ENCODE data around the gene CACNA2D3. TPM values are rescaled to one million over a fixed set of nuclear protein-coding genes. Genes with fewer than 3 reads are reported as not detected.

Gene CACNA2D3
- total RNA-seq, 6 donors from 2014 or later: 2.9 to 16.8 (median 4.9) TPM

DNA sequence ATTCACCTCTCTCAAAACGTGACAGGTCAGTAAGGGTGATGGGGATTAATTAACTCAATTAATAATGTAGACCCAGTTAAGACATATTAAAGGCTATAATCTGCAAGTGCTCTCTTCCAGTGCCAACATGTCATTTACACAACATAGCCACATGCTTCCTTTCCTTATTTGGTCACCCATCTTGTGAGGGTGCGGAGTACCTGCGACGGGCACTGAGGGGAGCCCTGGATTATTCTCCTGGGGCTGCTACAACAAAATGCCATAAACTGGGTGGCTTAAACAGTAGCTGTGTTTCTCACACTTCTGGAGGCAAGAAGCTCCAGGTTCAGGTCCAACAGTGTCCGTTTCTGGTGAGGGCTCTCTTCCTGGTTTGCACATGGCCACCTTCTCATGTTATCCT lies 962.9 kb downstream of the CACNA2D3 start:
- H3K27me3 ChIP-seq: no peaks in the 10 kb centered on the region
- no peaks in the 10 kb centered on the region for H3K4me1 ChIP-seq
- TF ChIP-seq POLR2AphosphoS5 (IDR thresholded peaks at IDR 0.05): no peak
- ATAC-seq (ENCODE audit: low FRiP score in 2 of 2): no peak
- H3K4me3 ChIP-seq: no peak overlapping the region
- no peaks in the 10 kb centered on the region for H3K9me3 ChIP-seq
- WGBS, 2 donors: 47 to 66% methylated on average over 4 to 5 of the region's 5 CpGs
- H3K36me3 ChIP-seq: no peaks in the 10 kb centered on the region
- DNase-seq: no peak
- H3K27ac ChIP-seq: no peak overlapping the region

DNA sequence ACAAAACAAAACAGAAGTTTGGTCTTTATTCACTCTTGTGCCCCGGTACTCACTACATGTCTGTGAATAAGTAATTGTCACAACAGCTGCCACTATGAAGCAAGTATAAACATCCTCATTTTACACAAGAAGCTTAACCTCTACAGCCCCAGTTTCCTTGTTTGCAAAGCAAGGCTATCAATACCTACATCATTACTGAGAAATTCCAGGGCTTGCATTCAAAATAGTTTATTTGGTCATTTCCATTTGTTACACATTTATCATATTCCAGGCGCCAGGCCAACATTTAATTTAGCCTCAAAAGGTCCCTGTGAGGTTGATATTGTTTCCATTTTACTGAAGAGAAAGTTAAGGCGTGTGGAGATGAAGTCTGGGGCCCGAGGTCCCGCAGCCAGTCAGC lies 966.9 kb downstream of the CACNA2D3 start:
- Histone ChIP-seq H3K9me3 (no peaks in the 10 kb centered on the region), H3K4me3 (no peak overlapping the region), H3K27me3 (no peaks in the 10 kb centered on the region), H3K36me3 (no peaks in the 10 kb centered on the region), H3K27ac (no peak overlapping the region), H3K4me1 (no peaks in the 10 kb centered on the region)
- 33 to 40% methylated on average over 5 of the region's 5 CpGs for WGBS, 2 donors
- TF ChIP-seq, protein P1, sequence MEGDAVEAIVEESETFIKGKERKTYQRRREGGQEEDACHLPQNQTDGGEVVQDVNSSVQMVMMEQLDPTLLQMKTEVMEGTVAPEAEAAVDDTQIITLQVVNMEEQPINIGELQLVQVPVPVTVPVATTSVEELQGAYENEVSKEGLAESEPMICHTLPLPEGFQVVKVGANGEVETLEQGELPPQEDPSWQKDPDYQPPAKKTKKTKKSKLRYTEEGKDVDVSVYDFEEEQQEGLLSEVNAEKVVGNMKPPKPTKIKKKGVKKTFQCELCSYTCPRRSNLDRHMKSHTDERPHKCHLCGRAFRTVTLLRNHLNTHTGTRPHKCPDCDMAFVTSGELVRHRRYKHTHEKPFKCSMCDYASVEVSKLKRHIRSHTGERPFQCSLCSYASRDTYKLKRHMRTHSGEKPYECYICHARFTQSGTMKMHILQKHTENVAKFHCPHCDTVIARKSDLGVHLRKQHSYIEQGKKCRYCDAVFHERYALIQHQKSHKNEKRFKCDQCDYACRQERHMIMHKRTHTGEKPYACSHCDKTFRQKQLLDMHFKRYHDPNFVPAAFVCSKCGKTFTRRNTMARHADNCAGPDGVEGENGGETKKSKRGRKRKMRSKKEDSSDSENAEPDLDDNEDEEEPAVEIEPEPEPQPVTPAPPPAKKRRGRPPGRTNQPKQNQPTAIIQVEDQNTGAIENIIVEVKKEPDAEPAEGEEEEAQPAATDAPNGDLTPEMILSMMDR (IDR thresholded peaks at IDR 0.05): no peak
- TF ChIP-seq POLR2A (IDR thresholded peaks at IDR 0.05): no peak
- no peak for TF ChIP-seq POLR2AphosphoS5 (IDR thresholded peaks at IDR 0.05)
- TF ChIP-seq EP300 (IDR thresholded peaks at IDR 0.05): no peak
- no peak for ATAC-seq (ENCODE audit: low FRiP score in 2 of 2)
- no peak for DNase-seq

DNA sequence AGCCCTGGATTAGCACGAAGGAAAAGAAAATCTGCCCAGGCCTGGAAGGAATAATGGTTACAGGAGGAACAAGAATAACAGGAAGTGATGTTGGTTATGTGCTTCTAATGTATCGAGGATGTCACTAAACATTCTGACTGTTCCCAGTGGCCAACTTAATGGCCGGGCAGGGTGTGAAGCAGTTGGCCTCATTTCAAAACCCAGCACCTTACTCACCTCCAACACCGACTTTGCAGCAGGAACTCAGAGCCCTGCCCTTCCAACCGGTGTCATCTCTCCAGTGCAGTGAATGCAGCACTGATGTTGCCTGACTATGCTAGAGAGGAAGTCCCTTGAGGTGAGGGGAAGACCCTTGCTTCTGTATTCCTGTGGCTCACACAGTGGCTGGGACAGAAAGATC lies 967.9 kb downstream of the CACNA2D3 start:
- Histone ChIP-seq H3K4me1 (no peaks in the 10 kb centered on the region), H3K27ac (no peak overlapping the region), H3K36me3 (no peaks in the 10 kb centered on the region), H3K9me3 (no peaks in the 10 kb centered on the region), H3K4me3 (no peak overlapping the region), H3K27me3 (no peaks in the 10 kb centered on the region)
- DNase-seq: no peak
- 44 to 59% methylated on average over 5 of the region's 5 CpGs for WGBS, 2 donors
- ATAC-seq (ENCODE audit: low FRiP score in 2 of 2): no peak
- TF ChIP-seq POLR2AphosphoS5 (IDR thresholded peaks at IDR 0.05): no peak
- no peak for TF ChIP-seq EP300 (IDR thresholded peaks at IDR 0.05)
- TF ChIP-seq, protein P1 (IDR thresholded peaks at IDR 0.05): no peak
- TF ChIP-seq POLR2A (IDR thresholded peaks at IDR 0.05): no peak

DNA sequence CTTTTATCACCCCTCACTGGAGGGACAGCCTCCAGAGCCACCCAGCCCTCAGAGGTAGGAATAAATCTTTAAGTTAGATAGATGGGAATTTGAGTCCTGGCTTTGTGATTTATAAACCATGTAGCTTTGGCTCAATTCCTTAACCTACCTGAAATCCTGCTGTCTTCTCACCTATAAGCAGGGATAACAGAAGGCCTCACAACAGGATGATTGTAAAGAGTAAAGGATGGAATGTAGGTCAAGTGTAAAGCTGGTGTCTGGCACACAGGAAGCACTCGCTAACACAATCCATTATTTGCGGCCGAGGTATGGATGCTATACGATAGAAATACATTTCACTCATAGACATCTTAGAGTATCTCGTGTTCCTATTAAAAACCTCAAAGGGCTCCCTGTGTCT lies 968.4 kb downstream of the CACNA2D3 start:
- no peak overlapping the region for H3K4me3 ChIP-seq
- 90 to 91% methylated on average over 5 of the region's 5 CpGs for WGBS, 2 donors
- no peak for DNase-seq
- no peak overlapping the region for H3K27ac ChIP-seq
- ATAC-seq (ENCODE audit: low FRiP score in 2 of 2): no peak
- no peaks in the 10 kb centered on the region for H3K27me3 ChIP-seq
- no peaks in the 10 kb centered on the region for H3K9me3 ChIP-seq
- no peaks in the 10 kb centered on the region for H3K36me3 ChIP-seq
- H3K4me1 ChIP-seq: no peaks in the 10 kb centered on the region
- no peak for TF ChIP-seq POLR2AphosphoS5 (IDR thresholded peaks at IDR 0.05)
- TF ChIP-seq, protein P1 (IDR thresholded peaks at IDR 0.05): no peak
- TF ChIP-seq EP300 (IDR thresholded peaks at IDR 0.05): no peak
- TF ChIP-seq POLR2A (IDR thresholded peaks at IDR 0.05): no peak

DNA sequence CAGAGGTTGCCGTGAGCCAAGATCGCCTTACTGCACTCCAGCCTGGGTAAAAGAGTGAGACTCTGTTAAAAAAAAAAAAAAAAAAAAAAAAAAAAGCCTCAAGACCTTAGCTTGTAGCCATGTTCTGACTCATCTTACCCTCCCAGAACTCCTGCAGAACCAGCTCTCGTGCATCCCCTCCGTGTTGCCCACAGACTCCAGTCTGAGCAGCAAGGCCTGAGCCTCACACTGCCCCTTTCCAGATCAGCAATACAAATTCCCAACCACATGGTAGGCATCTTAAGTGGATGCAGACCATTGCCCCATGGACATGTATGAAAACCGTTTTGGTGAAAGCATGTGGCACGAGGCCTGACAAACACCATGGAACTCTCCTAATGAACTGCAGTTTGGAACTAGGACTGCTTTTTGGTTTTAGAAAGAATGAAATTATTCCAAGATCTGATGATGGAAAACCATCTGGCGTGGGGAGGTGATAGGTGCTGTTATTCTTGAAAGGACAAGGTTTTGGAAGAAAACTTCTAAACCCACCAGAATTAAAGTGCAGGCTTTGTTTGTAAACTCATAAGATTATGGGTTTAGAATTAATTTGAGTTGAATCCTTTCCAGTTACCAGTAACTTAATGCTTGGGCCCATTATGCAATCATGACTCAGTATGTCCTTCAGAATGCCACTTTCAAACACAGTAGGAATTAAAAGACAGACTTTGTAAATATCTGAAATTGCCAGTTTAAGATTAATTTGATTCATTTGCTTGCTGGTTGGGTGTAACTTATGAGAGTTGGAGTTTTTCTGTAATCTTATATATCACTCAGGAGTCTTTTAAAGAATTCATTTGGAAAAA lies 969.3 kb downstream of the CACNA2D3 start:
- no peak for ATAC-seq (ENCODE audit: low FRiP score in 2 of 2)
- H3K27me3 ChIP-seq: no peaks in the 10 kb centered on the region
- 86 to 92% methylated on average over 7 of the region's 7 CpGs for WGBS, 2 donors
- no peaks in the 10 kb centered on the region for H3K9me3 ChIP-seq
- TF ChIP-seq POLR2AphosphoS5 (IDR thresholded peaks at IDR 0.05): no peak
- no peak for TF ChIP-seq EP300 (IDR thresholded peaks at IDR 0.05)
- TF ChIP-seq POLR2A (IDR thresholded peaks at IDR 0.05): no peak
- TF ChIP-seq, protein P1 (IDR thresholded peaks at IDR 0.05): no peak
- no peaks in the 10 kb centered on the region for H3K4me1 ChIP-seq
- no peaks in the 10 kb centered on the region for H3K36me3 ChIP-seq
- no peak for DNase-seq
- no peak overlapping the region for H3K4me3 ChIP-seq
- H3K27ac ChIP-seq: no peak overlapping the region

Measured in upper lobe of left lung (tissue), 6 donors.